Tibial nerve (tissue), 4 donors: Measurements from ENCODE around the gene CROCC2. TPM values are rescaled to one million over a fixed set of nuclear protein-coding genes. Genes with fewer than 3 reads are reported as not detected.

ENCODE experiments used
- DNase-seq, 2 donors: peaks; one replicate each; pipeline ENCODE4 v3.0.0-alpha.2; 2019; ENCODE audit warnings: low spot score in 2 of 2
- H3K27ac ChIP-seq, 4 donors: fragments of 200-600 bp; sonication (generic) in 3 of 4; one replicate each; pipeline ENCODE4 v1.5.1; 2017 to 2019; ENCODE audit warnings: mild to moderate bottlenecking in 1 of 4
- H3K27me3 ChIP-seq, 2 donors: fragments of 200-600 bp; sonication (generic) in 1 of 2; one replicate each; pipeline versions ENCODE4 v1.5.1 to v1.6.0; 2017 to 2019
- H3K36me3 ChIP-seq, 3 donors: fragments of 200-600 bp; sonication (generic); one replicate each; pipeline ENCODE4 v1.5.1; 2018 to 2019
- H3K4me1 ChIP-seq, 4 donors: fragments of 200-600 bp; sonication (generic) in 3 of 4; one replicate each; pipeline ENCODE4 v1.5.1; 2017 to 2019
- H3K4me3 ChIP-seq, 4 donors: fragments of 200-600 bp; sonication (generic) in 3 of 4; one replicate each; pipeline ENCODE4 v1.5.1; 2017 to 2019; ENCODE audit warnings: mild to moderate bottlenecking in 1 of 4, moderate library complexity in 1 of 4
- H3K9me3 ChIP-seq, 4 donors: fragments of 200-600 bp; sonication (generic) in 3 of 4; one replicate each; pipeline ENCODE4 v1.5.1; 2017 to 2019
- EP300 ChIP-seq, 2 donors: sonication (generic); formaldehyde crosslinking; IDR thresholded peaks; one replicate each; pipeline ENCODE4 v1.6.1; 2017; ENCODE audit warnings: antibody characterized with exemption in 2 of 2, mild to moderate bottlenecking in 1 of 2
- POLR2A ChIP-seq, 2 donors: fragments of 450-650 bp; IDR thresholded peaks; one replicate each; pipeline ENCODE4 v1.6.1; 2017; ENCODE audit warnings: antibody characterized with exemption in 2 of 2, mild to moderate bottlenecking in 2 of 2, moderate library complexity in 2 of 2
- WGBS, 2 donors: methylation state at CpG; one replicate each; pipeline ENCODE4 v1.1.5; 2018; 5-methylcytosine and 5-hydroxymethylcytosine counted together
- total RNA-seq, 4 donors: library from RNA; depleted of rRNA; stranded (reverse); fragments of >200 nt; gene quantifications; one replicate each; pipeline ENCODE4 v1.1.0, GENCODE V29; 2016
- TF ChIP-seq, protein P1 (sequence below), 5 experiments: fragments of 200-600 bp in 3 of 5; fragments of 450-650 bp in 2 of 5; sonication (generic) in 3 of 5; IDR thresholded peaks; one replicate each; pipeline ENCODE4 v1.5.1; 2016 to 2019; ENCODE audit warnings: antibody characterized with exemption in 5 of 5, mild to moderate bottlenecking in 3 of 5, moderate library complexity in 2 of 5

Gene CROCC2
- total RNA-seq, 4 donors from 2014 or later, result 0.44 to 1.2 TPM; not detected in 2

DNA sequence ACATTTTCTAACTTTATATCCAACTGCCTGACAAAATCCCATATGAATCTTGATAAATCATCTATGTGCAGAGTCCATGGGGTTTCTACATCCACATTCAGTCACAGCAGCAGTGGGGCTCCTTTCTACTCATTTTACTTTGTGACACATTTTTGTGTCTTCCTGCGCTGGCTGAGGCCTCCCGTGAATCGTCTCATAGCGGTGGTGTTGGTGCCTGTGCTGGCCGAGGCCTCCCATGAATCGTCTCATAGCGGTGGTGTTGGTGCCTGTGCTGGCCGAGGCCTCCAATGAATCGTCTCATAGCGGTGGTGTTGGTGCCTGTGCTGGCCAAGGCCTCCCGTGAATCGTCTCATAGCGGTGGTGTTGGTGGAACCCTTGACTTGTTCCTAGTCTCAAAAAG lies 109.3 kb downstream of the CROCC2 start:
- Histone ChIP-seq H3K4me1 (peaks cover 0 to 16% (median 2%) of the 10 kb centered on the region in 4 donors), H3K9me3 (no peaks in the 10 kb centered on the region), H3K27me3 (no peaks in the 10 kb centered on the region), H3K4me3 (no peak overlapping the region), H3K27ac (no peak overlapping the region), H3K36me3 (peaks cover 0 to 39% (median 0%) of the 10 kb centered on the region in 3 donors)
- TF ChIP-seq, protein P1, sequence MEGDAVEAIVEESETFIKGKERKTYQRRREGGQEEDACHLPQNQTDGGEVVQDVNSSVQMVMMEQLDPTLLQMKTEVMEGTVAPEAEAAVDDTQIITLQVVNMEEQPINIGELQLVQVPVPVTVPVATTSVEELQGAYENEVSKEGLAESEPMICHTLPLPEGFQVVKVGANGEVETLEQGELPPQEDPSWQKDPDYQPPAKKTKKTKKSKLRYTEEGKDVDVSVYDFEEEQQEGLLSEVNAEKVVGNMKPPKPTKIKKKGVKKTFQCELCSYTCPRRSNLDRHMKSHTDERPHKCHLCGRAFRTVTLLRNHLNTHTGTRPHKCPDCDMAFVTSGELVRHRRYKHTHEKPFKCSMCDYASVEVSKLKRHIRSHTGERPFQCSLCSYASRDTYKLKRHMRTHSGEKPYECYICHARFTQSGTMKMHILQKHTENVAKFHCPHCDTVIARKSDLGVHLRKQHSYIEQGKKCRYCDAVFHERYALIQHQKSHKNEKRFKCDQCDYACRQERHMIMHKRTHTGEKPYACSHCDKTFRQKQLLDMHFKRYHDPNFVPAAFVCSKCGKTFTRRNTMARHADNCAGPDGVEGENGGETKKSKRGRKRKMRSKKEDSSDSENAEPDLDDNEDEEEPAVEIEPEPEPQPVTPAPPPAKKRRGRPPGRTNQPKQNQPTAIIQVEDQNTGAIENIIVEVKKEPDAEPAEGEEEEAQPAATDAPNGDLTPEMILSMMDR (IDR thresholded peaks at IDR 0.05), result no peak
- no peak for TF ChIP-seq POLR2A (IDR thresholded peaks at IDR 0.05)
- TF ChIP-seq EP300 (IDR thresholded peaks at IDR 0.05), result no peak
- 92 to 94% methylated on average over 13 of the region's 13 CpGs for WGBS, 2 donors
- peak; percentile 1 to 10 for DNase-seq

DNA sequence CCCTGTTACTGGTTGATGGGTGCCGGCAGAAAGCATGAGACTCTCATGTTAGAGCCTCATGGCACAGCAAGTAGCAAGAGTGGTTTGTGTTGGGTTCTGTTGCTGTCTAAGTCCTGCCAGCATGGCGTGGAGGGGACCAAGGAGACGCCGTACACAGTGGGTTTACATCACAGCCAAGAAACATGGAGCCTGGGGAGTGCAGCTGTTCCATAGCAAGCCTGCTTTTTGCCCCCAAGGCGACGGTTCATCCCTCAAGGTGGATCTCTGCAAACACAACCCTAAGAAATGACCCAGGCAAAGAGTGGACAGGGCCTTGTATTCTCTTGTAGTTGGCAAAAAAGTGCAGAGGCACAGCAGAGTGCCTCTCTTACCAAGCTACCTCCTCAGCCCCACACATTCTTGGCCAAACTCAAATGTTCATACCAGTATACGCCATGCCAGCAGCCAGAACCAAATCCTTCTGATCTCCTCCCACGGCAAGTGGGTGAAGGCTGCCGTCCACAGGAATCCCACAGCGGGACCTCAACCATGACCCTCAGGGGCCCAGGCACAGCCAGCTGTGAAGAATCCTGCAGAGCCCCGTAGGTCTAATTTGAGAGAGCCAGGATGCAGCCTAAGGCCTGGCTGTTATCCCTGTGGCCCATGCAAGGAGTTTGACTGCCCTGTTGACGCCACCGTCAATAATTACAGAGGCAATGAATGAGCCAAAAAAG lies 111.2 kb downstream of the CROCC2 start:
- Histone ChIP-seq H3K4me1 (no peaks in the 10 kb centered on the region), H3K36me3 (peaks cover 0 to 51% (median 0%) of the 10 kb centered on the region in 3 donors), H3K4me3 (no peak overlapping the region), H3K27me3 (no peaks in the 10 kb centered on the region), H3K9me3 (peaks cover 0 to 14% (median under 1%) of the 10 kb centered on the region in 4 donors), H3K27ac (no peak overlapping the region)
- 85 to 90% methylated on average over 13 of the region's 13 CpGs for WGBS, 2 donors
- peak in 1 of 2 donors; percentile 1 for DNase-seq
- TF ChIP-seq, protein P1 (IDR thresholded peaks at IDR 0.05), result no peak
- TF ChIP-seq POLR2A (IDR thresholded peaks at IDR 0.05) (no peak), EP300 (IDR thresholded peaks at IDR 0.05) (no peak)

DNA sequence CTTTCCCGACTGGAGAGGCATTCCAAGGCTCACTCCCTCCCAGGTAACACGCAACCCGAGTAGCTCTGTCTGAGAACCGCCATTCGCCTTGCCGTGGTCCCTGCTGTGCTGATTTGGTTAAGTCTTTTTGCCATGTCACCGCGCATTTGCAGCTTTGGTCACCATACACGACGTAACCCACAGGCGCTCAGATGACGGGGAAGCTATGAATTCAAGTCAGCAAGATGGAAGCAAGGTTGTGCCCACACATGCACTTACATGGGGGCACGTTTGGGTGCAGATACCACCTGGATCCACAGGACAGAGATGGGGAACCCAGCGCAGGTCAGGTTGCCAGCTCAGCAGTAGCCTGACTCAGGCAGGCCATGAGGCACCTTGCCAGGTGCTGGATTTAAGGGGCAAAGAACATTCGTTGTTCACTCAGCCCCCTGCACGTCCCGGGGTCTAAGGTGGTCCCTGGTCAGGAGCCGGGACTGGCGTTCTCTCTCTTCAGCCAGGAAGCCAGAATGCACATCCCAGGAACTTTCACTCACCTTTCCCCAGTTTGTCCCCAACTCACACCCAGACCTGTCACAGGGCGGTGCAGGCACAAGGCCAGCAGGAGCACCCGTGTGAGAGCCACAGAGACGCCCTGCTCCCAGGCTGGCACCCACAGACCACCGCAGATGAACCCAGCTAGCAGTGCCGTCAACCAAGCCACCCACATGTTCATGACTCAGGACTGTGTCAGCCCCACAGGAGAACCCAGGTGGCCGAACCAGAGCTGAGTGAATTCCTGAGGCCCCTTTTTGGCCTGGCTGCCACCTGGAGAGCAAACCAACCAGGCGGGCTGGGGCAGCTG lies 112.1 kb downstream of the CROCC2 start:
- no peak for TF ChIP-seq EP300 (IDR thresholded peaks at IDR 0.05)
- TF ChIP-seq POLR2A (IDR thresholded peaks at IDR 0.05), result no peak
- TF ChIP-seq, protein P1 (IDR thresholded peaks at IDR 0.05), result no peak
- Histone ChIP-seq H3K36me3 (peaks cover 0 to 47% (median 0%) of the 10 kb centered on the region in 3 donors), H3K27me3 (no peaks in the 10 kb centered on the region), H3K4me3 (no peak overlapping the region), H3K4me1 (no peaks in the 10 kb centered on the region), H3K27ac (no peak overlapping the region), H3K9me3 (peaks cover 0 to 18% (median 3%) of the 10 kb centered on the region in 4 donors)
- peak in 1 of 2 donors; percentile 4 for DNase-seq
- 88 to 92% methylated on average over 21 to 24 of the region's 26 CpGs for WGBS, 2 donors

DNA sequence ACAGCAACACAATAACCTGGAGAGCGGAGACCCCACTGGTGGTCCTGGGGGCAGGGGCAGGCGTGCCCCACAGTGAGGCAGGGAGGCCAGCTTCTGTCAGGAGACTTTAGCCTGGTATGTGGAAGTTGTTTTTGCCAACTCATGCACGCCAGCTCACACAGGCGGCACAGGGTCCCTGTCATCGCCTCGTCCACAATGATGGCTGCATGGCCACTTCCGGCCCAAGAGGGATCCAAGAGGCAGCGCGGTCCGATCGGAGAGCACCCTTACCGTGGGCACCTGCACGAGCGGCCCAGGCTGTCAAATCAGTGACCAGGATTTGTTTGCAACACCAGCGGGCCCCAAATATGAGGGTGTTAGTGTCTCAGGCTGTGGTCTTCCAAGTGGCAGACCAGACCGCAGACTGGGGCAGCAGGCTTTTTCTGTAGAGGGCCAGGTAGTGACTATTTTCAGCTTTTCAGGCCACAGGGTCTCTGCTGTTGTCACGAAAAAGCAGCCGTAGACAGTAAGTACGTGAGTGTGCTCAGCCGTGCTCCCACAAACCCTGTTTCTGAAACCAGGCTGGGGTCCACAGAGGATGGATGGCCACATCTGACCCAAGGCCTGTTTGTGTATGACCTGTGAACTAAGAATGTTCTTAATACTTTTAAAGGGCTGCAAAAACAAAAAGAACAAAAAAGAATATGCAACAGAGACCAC lies 113.5 kb downstream of the CROCC2 start:
- TF ChIP-seq, protein P1 (IDR thresholded peaks at IDR 0.05), result no peak
- TF ChIP-seq POLR2A (IDR thresholded peaks at IDR 0.05) (no peak), EP300 (IDR thresholded peaks at IDR 0.05) (no peak)
- Histone ChIP-seq H3K27ac (no peak overlapping the region), H3K9me3 (peaks cover 0 to 19% (median 5%) of the 10 kb centered on the region in 4 donors), H3K4me1 (no peaks in the 10 kb centered on the region), H3K36me3 (peaks cover 0 to 51% (median 0%) of the 10 kb centered on the region in 3 donors), H3K4me3 (no peak overlapping the region), H3K27me3 (no peaks in the 10 kb centered on the region)
- DNase-seq, result peak in 1 of 2 donors; percentile 1
- 92 to 98% methylated on average over 13 to 20 of the region's 20 CpGs for WGBS, 2 donors
